HepG2 (cell line): Measurements from ENCODE around the gene RCOR1. TPM values are rescaled to one million over a fixed set of nuclear protein-coding genes. Genes with fewer than 3 reads are reported as not detected.

Experiments used
- ATAC-seq: fragments of 200-7000 bp; cut with Tn5 transposase; 3 replicates; pipeline ENCODE4 v1.9.1; 2020; ENCODE audit warnings: mild to moderate bottlenecking, moderate library complexity
- BruUV-seq: library from RNA; stranded (reverse); fragments of 400-500 nt; replicated peaks from 2 replicates; lab custom pipeline; 2021; lab: Mats Ljungman, UMichigan
- CTCF ChIA-PET: fragments of 300-600 bp; formaldehyde crosslinking; extraction: SDS; loops from one replicate; lab custom pipeline; 2021; ENCODE audit warnings: low total read pairs, inconsistent platforms, low intra/inter-chr PET ratio; lab: Yijun Ruan, JAX
- POLR2A ChIA-PET: fragments of 350-600 bp; sonication (Branson Sonifier 250); formaldehyde crosslinking; loops from one replicate; lab custom pipeline; 2020; ENCODE audit warnings: antibody characterized with exemption, inconsistent platforms; lab: Yijun Ruan, JAX
- DNase-seq: peaks from one replicate; pipeline ENCODE4 v3.0.0-alpha.2; 2015; ENCODE audit warnings: low spot score
- FAIRE-seq: peaks from 3 replicates; lab custom pipeline; 2011; peaks lifted over from hg19 to GRCh38; lab: Jason Lieb, UNC
- H2AFZ ChIP-seq: one replicate; pipeline ENCODE4 v1.6.1; 2011; ENCODE audit warnings: low read length, inconsistent platforms
- H3K27ac ChIP-seq: fragments of 300-600 bp; 3 replicates; pipeline ENCODE4 v1.8.0; 2011; ENCODE audit warnings: mixed run types, mild to moderate bottlenecking, mixed read lengths, low read length, inconsistent platforms; ENCODE audit not compliant: insufficient read depth; ENCODE audit errors: extremely low read length
- H3K27me3 ChIP-seq, 2 experiments: fragments of 200-600 bp in 1 of 2; 2 replicates in 1 of 2; 3 replicates in 1 of 2; pipeline versions ENCODE4 v1.6.0 to v1.8.0; 2011; ENCODE audit warnings: low read length in 2 of 2, mild to moderate bottlenecking in 2 of 2, moderate library complexity in 2 of 2, inconsistent platforms in 1 of 2; ENCODE audit not compliant: insufficient read depth in 2 of 2, control insufficient read depth in 1 of 2
- H3K36me3 ChIP-seq, 2 experiments: fragments of 200-600 bp in 1 of 2; replicated peaks in 1 of 2; 2 replicates in 1 of 2; 3 replicates in 1 of 2; pipeline versions ENCODE4 v1.5.1 to v1.8.0; 2011; ENCODE audit warnings: low read length in 2 of 2, inconsistent platforms in 1 of 2; ENCODE audit not compliant: insufficient read depth in 2 of 2, control insufficient read depth in 1 of 2
- H3K4me1 ChIP-seq: 2 replicates; pipeline ENCODE4 v1.5.1; 2012; ENCODE audit warnings: low read length, inconsistent platforms; ENCODE audit not compliant: insufficient read depth
- H3K4me2 ChIP-seq: 2 replicates; pipeline ENCODE4 v1.6.0; 2011; ENCODE audit warnings: low read depth, low read length, inconsistent platforms
- H3K4me3 ChIP-seq, 3 experiments: fragments of 200-600 bp in 1 of 3; sonication (generic), shearing (Covaris generic) in 1 of 3; replicated peaks in 1 of 3; 2 replicates each; pipeline ENCODE4 v1.5.1; 2011 to 2016; ENCODE audit warnings: low read length in 3 of 3, inconsistent platforms in 2 of 3, low read depth in 2 of 3, mild to moderate bottlenecking in 2 of 3, control low read depth in 1 of 3, mixed read lengths in 1 of 3; ENCODE audit not compliant: insufficient read depth in 1 of 3
- H3K79me2 ChIP-seq: one replicate; pipeline ENCODE4 v1.6.1; 2011; ENCODE audit warnings: low read length, inconsistent platforms; ENCODE audit not compliant: insufficient read depth
- H3K9ac ChIP-seq: 2 replicates; pipeline ENCODE4 v1.6.0; 2011; ENCODE audit warnings: mild to moderate bottlenecking, low read depth, low read length, inconsistent platforms; ENCODE audit not compliant: insufficient read depth
- H3K9me3 ChIP-seq: 2 replicates; pipeline ENCODE4 v1.5.1; 2012; ENCODE audit warnings: mild to moderate bottlenecking, low read length
- H4K20me1 ChIP-seq: 2 replicates; pipeline ENCODE4 v1.6.0; 2011; ENCODE audit warnings: inconsistent platforms, mild to moderate bottlenecking, low read length, moderate library complexity; ENCODE audit not compliant: insufficient read depth
- DZIP1 ChIP-seq: sonication (generic); formaldehyde crosslinking; IDR thresholded peaks from 2 replicates; pipeline ENCODE4 v1.5.0; 2020; ENCODE audit warnings: mild to moderate bottlenecking, missing genetic modification reagents
- LCORL ChIP-seq, 2 experiments: fragments of 450-650 bp in 1 of 2; sonication (generic) in 1 of 2; formaldehyde crosslinking in 1 of 2; IDR thresholded peaks; 2 replicates each; pipeline versions ENCODE4 v1.5.0 to v1.6.1; 2017 to 2020; ENCODE audit warnings: antibody characterized with exemption in 1 of 2, missing genetic modification reagents in 1 of 2
- NFAT5 ChIP-seq: sonication (generic); formaldehyde crosslinking; IDR thresholded peaks from 2 replicates; pipeline ENCODE4 v1.4.0; 2020; ENCODE audit warnings: missing genetic modification reagents
- NFKB2 ChIP-seq: sonication (generic); formaldehyde crosslinking; IDR thresholded peaks from 2 replicates; pipeline ENCODE4 v1.4.0; 2020; ENCODE audit warnings: missing genetic modification reagents, borderline replicate concordance
- PRMT3 ChIP-seq: sonication (generic); formaldehyde crosslinking; IDR thresholded peaks from 2 replicates; pipeline ENCODE4 v1.8.1; 2022; ENCODE audit warnings: low read depth, mild to moderate bottlenecking, moderate library complexity, missing genetic modification reagents, borderline replicate concordance
- RXRB ChIP-seq: IDR thresholded peaks from 2 replicates; pipeline ENCODE4 v1.6.1; 2016; ENCODE audit warnings: borderline replicate concordance, missing genetic modification reagents, missing compliant biosample characterization
- TAF1 ChIP-seq: sonication (generic); formaldehyde crosslinking; IDR thresholded peaks from 2 replicates; pipeline ENCODE4 v1.4.0; 2020; ENCODE audit warnings: missing genetic modification reagents
- ZC3H13 ChIP-seq: sonication (generic); formaldehyde crosslinking; IDR thresholded peaks from 2 replicates; pipeline ENCODE4 v1.8.1; 2023; ENCODE audit warnings: mild to moderate bottlenecking, missing genetic modification reagents, moderate library complexity
- ZNF790 ChIP-seq: sonication (generic); formaldehyde crosslinking; IDR thresholded peaks from 2 replicates; pipeline ENCODE4 v1.8.0; 2022; ENCODE audit warnings: missing genetic modification reagents, mild to moderate bottlenecking, borderline replicate concordance
- WGBS: methylation state at CpG from one replicate; pipeline ENCODE4 v1.1.6; 2017; ENCODE audit warnings: low lambda C conversion rate; 5-methylcytosine and 5-hydroxymethylcytosine counted together
- in situ Hi-C: cut with HindIII; loops from 2 replicates; pipeline ENCODE4 v1.10.0; 2017; ENCODE audit warnings: low pct_unique_long_range_greater_than_20kb; ENCODE audit not compliant: extremely low pct_ligation_motif_present
- intact Hi-C: fragments of 100-400 bp; cut with micrococcal nuclease; formaldehyde crosslinking; loops from one replicate; pipeline ENCODE4 v1.10.0; 2022; ENCODE audit not compliant: unreplicated experiment
- polyA plus RNA-seq, 8 experiments: library from polyadenylated mRNA; depleted of rRNA in 3 of 8; stranded (reverse) in 7 of 8; unstranded in 1 of 8; fragments of >200 nt; fragmentation: Illumina TruSeq in 4 of 8; extraction: Trizol in 4 of 8; gene quantifications; 2 replicates each; pipeline versions ENCODE4 v1.2.1 to v1.2.3, GENCODE V29; 2011 to 2016; ENCODE audit warnings: low read depth in 4 of 8, missing spikeins in 1 of 8, mixed read lengths in 1 of 8; ENCODE audit not compliant: insufficient read depth in 1 of 8
- total RNA-seq, 5 experiments: library from RNA; depleted of rRNA; stranded (reverse); fragments of >200 nt; fragmentation: Illumina TruSeq; extraction: Trizol; gene quantifications; 2 replicates each; pipeline ENCODE4 v1.2.3, GENCODE V29; 2016; ENCODE audit warnings: low read depth in 1 of 5

RCOR1 gene
- total and polyA plus RNA-seq, 2 of the 13 experiments (the other 11 are each of a cell fraction or from before 2014, with no cell fraction given), result 10.2 to 11.1 TPM

GRCh38 chr14:102624666-102625065 is 32.2 kb downstream of the RCOR1 start:
- 98% methylated on average over 3 of the region's 3 CpGs for WGBS
- peaks cover 0 to 12% of the 10 kb centered on the region in 2 experiments; a peak in 2 of 5 replicates for H3K36me3 ChIP-seq
- H3K4me2 ChIP-seq, result no peak overlapping the region
- H3K79me2 ChIP-seq, result peaks cover 82% of the 10 kb centered on the region
- no TSS peak for BruUV-seq
- FAIRE-seq, result no peak
- in situ Hi-C loops (no loop called here), intact Hi-C loops (no loop called here)
- no peak for DNase-seq
- CTCF ChIA-PET, result no interaction called here
- H4K20me1 ChIP-seq, result peaks cover 20% of the 10 kb centered on the region
- H3K27ac ChIP-seq, result no peak overlapping the region
- no peak for ATAC-seq
- no peak for TF ChIP-seq TAF1 (CRISPR knock-in tag)
- TF ChIP-seq RXRB, result no peak
- no peak for TF ChIP-seq NFKB2 (CRISPR knock-in tag)
- no peak for TF ChIP-seq PRMT3 (CRISPR knock-in tag)
- no peak for TF ChIP-seq ZNF790 (CRISPR knock-in tag)
- no peaks in the 10 kb centered on the region for H3K27me3 ChIP-seq
- H2AFZ ChIP-seq, result no peak overlapping the region
- no peaks in the 10 kb centered on the region for H3K9me3 ChIP-seq
- POLR2A ChIA-PET, result no interaction called here
- H3K4me3 ChIP-seq, result no peak overlapping the region
- no peak overlapping the region for H3K9ac ChIP-seq
- H3K4me1 ChIP-seq, result peaks cover 34% of the 10 kb centered on the region

GRCh38 chr14:102625564-102626296 is 33.3 kb downstream of the RCOR1 start:
- FAIRE-seq, result no peak
- CTCF ChIA-PET, result no interaction called here
- no peak for DNase-seq
- TF ChIP-seq DZIP1 (CRISPR knock-in tag) (no peak), NFAT5 (no peak), LCORL (IDR thresholded peaks at IDR 0.05) (0 out of 2 replicates have a peak, but pooled peaks have one; percentile 37), LCORL (CRISPR knock-in tag; IDR thresholded peaks at IDR 0.05) (no peak), ZC3H13 (CRISPR knock-in tag) (no peak)

More at GRCh38 chr14:102625564-102626296, 33.3 kb downstream of the RCOR1 start:
- H3K9ac ChIP-seq, result no peak overlapping the region
- no peaks in the 10 kb centered on the region for H3K27me3 ChIP-seq
- H3K79me2 ChIP-seq, result peaks cover 82% of the 10 kb centered on the region
- peak overlapping the region; percentile 37 for H3K27ac ChIP-seq
- in situ Hi-C loops (no loop called here), intact Hi-C loops (no loop called here)
- BruUV-seq, result no TSS peak
- no peak overlapping the region for H3K4me3 ChIP-seq
- POLR2A ChIA-PET, result no interaction called here
- no peaks in the 10 kb centered on the region for H3K9me3 ChIP-seq
- H3K4me1 ChIP-seq, result peaks cover 44% of the 10 kb centered on the region
- no peak overlapping the region for H3K4me2 ChIP-seq
- ATAC-seq, result no peak; the same call in 2 of the 3 replicates
- no peak overlapping the region for H2AFZ ChIP-seq
- H4K20me1 ChIP-seq, result peaks cover 22% of the 10 kb centered on the region
- WGBS, result 79% methylated on average over 6 of the region's 6 CpGs
- H3K36me3 ChIP-seq, result peaks cover 0 to 12% of the 10 kb centered on the region in 2 experiments; a peak in 2 of 5 replicates
